Fibroblast of the aortic adventitia (primary cell): Measurements from ENCODE around the gene CCDC127. TPM values are rescaled to one million over a fixed set of nuclear protein-coding genes. Genes with fewer than 3 reads are reported as not detected.

Experiments used
- DNase-seq: peaks from one replicate; pipeline ENCODE4 v3.0.0-alpha.2; 2010; ENCODE audit warnings: low read depth
- H3K4me3 ChIP-seq: 2 replicates; pipeline ENCODE4 v1.5.1; 2011; ENCODE audit warnings: low read depth, mild to moderate bottlenecking, control low read depth, low read length, moderate library complexity
- CTCF ChIP-seq: IDR thresholded peaks from 2 replicates; pipeline ENCODE4 v1.5.1; 2011; ENCODE audit warnings: mild to moderate bottlenecking, low read length, control low read depth, inconsistent platforms; ENCODE audit not compliant: insufficient read depth
- total RNA-seq: library from RNA; depleted of rRNA; stranded (reverse); fragments of >200 nt; gene quantifications from 2 replicates; pipeline ENCODE4 v1.2.3, GENCODE V29; 2012; ENCODE audit warnings: low replicate concordance

CCDC127 gene
- total RNA-seq, 1 donor, result 8.3 TPM

- no peak for TF ChIP-seq CTCF
- H3K4me3 ChIP-seq, result no peak overlapping the region
- DNase-seq, result no peak
Measured at GRCh38 chr5:206927-207536, 10.9 kb downstream of the CCDC127 start.

GRCh38 chr5:206406-206805 is 11.5 kb downstream of the CCDC127 start:
- DNase-seq, result peak; percentile 83
- TF ChIP-seq CTCF, result no peak
- H3K4me3 ChIP-seq, result no peak overlapping the region

GRCh38 chr5:204966-205670 is 12.8 kb downstream of the CCDC127 start:
- no peak for TF ChIP-seq CTCF
- DNase-seq, result no peak
- no peak overlapping the region for H3K4me3 ChIP-seq

- TF ChIP-seq CTCF, result no peak
- H3K4me3 ChIP-seq, result no peak overlapping the region
- DNase-seq, result no peak
Measured at GRCh38 chr5:204462-204861, 13.5 kb downstream of the CCDC127 start.

- no peak overlapping the region for H3K4me3 ChIP-seq
- TF ChIP-seq CTCF, result no peak
- no peak for DNase-seq
Measured at GRCh38 chr5:204001-204400, 14.0 kb downstream of the CCDC127 start.

GRCh38 chr5:203246-203930 is 14.6 kb downstream of the CCDC127 start:
- no peak overlapping the region for H3K4me3 ChIP-seq
- TF ChIP-seq CTCF, result no peak
- no peak for DNase-seq
